Breast epithelium (tissue), 4 donors: Measurements from ENCODE around the gene VPS33B. TPM values are rescaled to one million over a fixed set of nuclear protein-coding genes. Genes with fewer than 3 reads are reported as not detected.

ENCODE experiments used
- DNase-seq, 2 donors: peaks; one replicate each; pipeline ENCODE4 v3.0.0-alpha.2; 2019; ENCODE audit warnings: low spot score in 2 of 2
- H3K27ac ChIP-seq, 2 donors: fragments of 200-600 bp; sonication (generic) in 1 of 2; one replicate each; pipeline ENCODE4 v1.5.1; 2016 to 2019; ENCODE audit warnings: mild to moderate bottlenecking in 1 of 2
- H3K27me3 ChIP-seq, 2 donors: fragments of 200-600 bp; sonication (generic) in 1 of 2; one replicate each; pipeline versions ENCODE4 v1.5.1 to v1.6.0; 2017 to 2019; ENCODE audit warnings: control low read depth in 1 of 2, mild to moderate bottlenecking in 1 of 2
- H3K36me3 ChIP-seq: fragments of 200-600 bp; one replicate; pipeline ENCODE4 v1.5.1; 2019
- H3K4me1 ChIP-seq, 2 donors: fragments of 200-600 bp; sonication (generic); one replicate each; pipeline ENCODE4 v1.5.1; 2016 to 2019; ENCODE audit warnings: control low read depth in 1 of 2
- H3K4me3 ChIP-seq, 3 donors: fragments of 200-600 bp; sonication (generic); 1 replicate in 2 of 3; 2 replicates in 1 of 3; pipeline ENCODE4 v1.5.1; 2016 to 2019; ENCODE audit warnings: mild to moderate bottlenecking in 3 of 3, moderate library complexity in 2 of 3
- H3K9me3 ChIP-seq, 2 donors: fragments of 200-600 bp; sonication (generic) in 1 of 2; one replicate each; pipeline ENCODE4 v1.5.1; 2016 to 2019; ENCODE audit warnings: control low read depth in 1 of 2
- POLR2A ChIP-seq: fragments of 450-650 bp; IDR thresholded peaks from one replicate; pipeline ENCODE4 v1.6.1; 2016; ENCODE audit warnings: antibody characterized with exemption, mild to moderate bottlenecking, moderate library complexity
- POLR2AphosphoS5 ChIP-seq, 3 donors: sonication (generic); formaldehyde crosslinking; IDR thresholded peaks; one replicate each; pipeline ENCODE4 v1.6.1; 2017; ENCODE audit warnings: antibody characterized with exemption in 3 of 3
- intact Hi-C: fragments of 100-400 bp; cut with DNase I; formaldehyde crosslinking; loops from one replicate; pipeline ENCODE4 v1.15.1; 2023; ENCODE audit warnings: low total_unique reads
- total RNA-seq, 3 donors: library from RNA; depleted of rRNA; stranded (reverse); fragments of >200 nt; gene quantifications; one replicate each; pipeline ENCODE4 v1.1.0, GENCODE V29; 2016
- TF ChIP-seq, protein P1 (sequence below), 3 donors: fragments of 450-650 bp; IDR thresholded peaks; one replicate each; pipeline ENCODE4 v1.5.1; 2016 to 2017; ENCODE audit warnings: antibody characterized with exemption in 3 of 3, mild to moderate bottlenecking in 3 of 3, moderate library complexity in 3 of 3

The VPS33B gene
- total RNA-seq, 3 donors from 2014 or later = 8.8 to 10.7 (median 9.0) TPM

DNA sequence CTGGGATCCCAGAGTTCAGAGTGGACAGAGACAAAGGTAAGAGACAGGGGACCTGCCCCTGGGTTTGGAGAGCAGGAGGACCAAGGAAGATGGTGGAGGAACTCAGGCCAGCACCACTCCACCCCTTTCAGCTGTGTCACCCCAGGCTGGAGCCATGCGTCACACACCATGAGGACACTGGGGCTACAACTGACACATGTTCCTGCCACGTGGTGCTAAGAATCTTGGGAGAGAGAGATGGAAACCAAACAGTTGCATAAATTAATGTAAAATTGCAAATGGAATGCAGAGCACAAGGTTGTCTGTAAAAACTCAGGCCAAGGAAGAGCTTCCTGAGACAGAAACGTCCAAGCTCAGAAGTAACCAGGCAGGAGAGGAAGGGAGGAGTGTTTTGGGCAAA lies 22.7 kb upstream of the VPS33B start:
- Histone ChIP-seq H3K27ac (no peak overlapping the region), H3K4me3 (no peak overlapping the region), H3K4me1 (no peaks in the 10 kb centered on the region), H3K27me3 (no peaks in the 10 kb centered on the region), H3K36me3 (no peaks in the 10 kb centered on the region), H3K9me3 (no peaks in the 10 kb centered on the region)
- DNase-seq = no peak
- intact Hi-C loops = no loop called here
- TF ChIP-seq POLR2AphosphoS5 (IDR thresholded peaks at IDR 0.05) = no peak
- TF ChIP-seq POLR2A = no peak
- TF ChIP-seq, protein P1, sequence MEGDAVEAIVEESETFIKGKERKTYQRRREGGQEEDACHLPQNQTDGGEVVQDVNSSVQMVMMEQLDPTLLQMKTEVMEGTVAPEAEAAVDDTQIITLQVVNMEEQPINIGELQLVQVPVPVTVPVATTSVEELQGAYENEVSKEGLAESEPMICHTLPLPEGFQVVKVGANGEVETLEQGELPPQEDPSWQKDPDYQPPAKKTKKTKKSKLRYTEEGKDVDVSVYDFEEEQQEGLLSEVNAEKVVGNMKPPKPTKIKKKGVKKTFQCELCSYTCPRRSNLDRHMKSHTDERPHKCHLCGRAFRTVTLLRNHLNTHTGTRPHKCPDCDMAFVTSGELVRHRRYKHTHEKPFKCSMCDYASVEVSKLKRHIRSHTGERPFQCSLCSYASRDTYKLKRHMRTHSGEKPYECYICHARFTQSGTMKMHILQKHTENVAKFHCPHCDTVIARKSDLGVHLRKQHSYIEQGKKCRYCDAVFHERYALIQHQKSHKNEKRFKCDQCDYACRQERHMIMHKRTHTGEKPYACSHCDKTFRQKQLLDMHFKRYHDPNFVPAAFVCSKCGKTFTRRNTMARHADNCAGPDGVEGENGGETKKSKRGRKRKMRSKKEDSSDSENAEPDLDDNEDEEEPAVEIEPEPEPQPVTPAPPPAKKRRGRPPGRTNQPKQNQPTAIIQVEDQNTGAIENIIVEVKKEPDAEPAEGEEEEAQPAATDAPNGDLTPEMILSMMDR (IDR thresholded peaks at IDR 0.05) = no peak

DNA sequence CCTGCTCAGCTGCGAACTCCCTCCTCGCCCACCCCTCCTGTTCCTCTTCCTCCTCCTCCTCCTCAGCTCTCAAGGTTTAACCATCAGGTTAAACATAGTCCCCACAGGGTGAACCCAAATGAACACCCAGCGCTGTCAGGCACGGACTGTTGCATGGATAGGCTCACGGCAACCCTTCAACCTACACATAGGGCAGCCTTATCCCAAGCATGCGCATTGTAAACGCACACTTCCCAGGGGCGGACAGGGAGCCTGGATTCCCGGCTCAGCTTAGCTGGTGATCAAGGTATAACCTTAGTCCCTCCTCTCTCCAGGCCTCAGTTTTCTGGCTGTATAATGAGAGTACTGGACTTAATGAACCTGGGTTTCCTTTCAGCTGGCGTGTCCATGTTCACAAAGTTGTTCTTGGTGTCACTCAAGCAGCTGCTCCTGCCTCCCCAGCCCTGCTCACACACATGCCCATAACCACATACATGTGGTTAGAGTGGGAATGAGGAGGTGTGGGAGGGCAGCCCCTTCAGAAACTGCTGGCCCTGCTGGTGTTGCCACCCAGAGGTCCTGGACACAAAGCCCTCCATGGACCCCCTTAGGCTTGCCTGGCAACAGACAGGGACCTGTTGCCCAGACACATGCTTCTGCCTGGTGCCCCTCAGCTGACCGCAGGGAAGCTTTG lies 20.9 kb upstream of the VPS33B start:
- Histone ChIP-seq H3K4me3 (no peak overlapping the region), H3K36me3 (no peaks in the 10 kb centered on the region), H3K27me3 (no peaks in the 10 kb centered on the region), H3K9me3 (no peaks in the 10 kb centered on the region), H3K4me1 (no peaks in the 10 kb centered on the region), H3K27ac (no peak overlapping the region)
- intact Hi-C loops = no loop called here
- TF ChIP-seq, protein P1 (IDR thresholded peaks at IDR 0.05) = no peak
- no peak for TF ChIP-seq POLR2AphosphoS5 (IDR thresholded peaks at IDR 0.05)
- TF ChIP-seq POLR2A = no peak
- no peak for DNase-seq

DNA sequence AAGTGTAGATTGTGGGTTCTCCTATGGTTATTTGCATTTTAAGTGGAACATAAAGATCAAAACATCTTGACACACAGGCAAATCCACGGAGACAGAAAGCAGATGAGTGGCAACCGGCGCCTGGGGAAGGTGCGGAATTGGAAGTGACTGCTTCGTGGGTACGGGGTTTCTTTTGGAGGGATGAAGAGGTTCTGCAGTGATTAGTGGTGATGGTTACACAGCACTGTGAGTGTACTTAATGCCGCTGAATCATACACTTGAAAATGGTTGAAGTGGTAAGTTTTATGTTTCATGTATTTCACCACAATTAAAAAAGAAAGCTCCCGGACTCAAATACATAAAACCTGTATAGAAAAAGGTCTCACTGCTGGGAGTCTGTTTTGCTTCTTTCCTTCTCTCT lies 18.5 kb upstream of the VPS33B start:
- no peak for DNase-seq
- no peaks in the 10 kb centered on the region for H3K27me3 ChIP-seq
- no peaks in the 10 kb centered on the region for H3K4me1 ChIP-seq
- H3K27ac ChIP-seq = no peak overlapping the region
- H3K36me3 ChIP-seq = no peaks in the 10 kb centered on the region
- no peaks in the 10 kb centered on the region for H3K9me3 ChIP-seq
- TF ChIP-seq, protein P1 (IDR thresholded peaks at IDR 0.05) = no peak
- no peak for TF ChIP-seq POLR2AphosphoS5 (IDR thresholded peaks at IDR 0.05)
- TF ChIP-seq POLR2A = no peak
- intact Hi-C loops = no loop called here
- no peak overlapping the region for H3K4me3 ChIP-seq

DNA sequence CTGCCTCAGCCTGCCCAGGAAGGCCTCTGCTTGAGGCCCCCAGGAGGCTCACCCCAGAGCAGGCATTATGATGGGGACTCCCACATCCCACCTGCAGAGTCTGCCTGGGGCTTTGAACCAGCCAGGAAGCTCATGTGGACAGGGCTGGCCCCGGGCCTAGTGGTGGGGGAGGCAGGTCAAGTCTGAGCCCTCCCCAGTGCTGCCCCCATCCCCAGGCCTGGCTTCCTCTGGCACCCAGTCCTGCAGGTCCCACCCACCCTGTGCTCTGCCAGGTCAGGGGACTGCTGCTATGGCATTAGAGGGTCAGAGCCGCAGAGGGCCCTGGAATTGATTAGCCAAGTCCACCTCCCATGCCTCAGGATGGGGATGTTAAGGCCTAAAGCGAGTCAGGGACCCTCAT lies 17.6 kb upstream of the VPS33B start:
- H3K9me3 ChIP-seq = no peaks in the 10 kb centered on the region
- DNase-seq = no peak
- H3K4me1 ChIP-seq = no peaks in the 10 kb centered on the region
- no peak overlapping the region for H3K27ac ChIP-seq
- H3K27me3 ChIP-seq = no peaks in the 10 kb centered on the region
- intact Hi-C loops = loop anchor here (10.0 kb wide), 1 partner anchor 495 kb away; no protein-coding TSS in a partner anchor
- H3K4me3 ChIP-seq = no peak overlapping the region
- TF ChIP-seq, protein P1 (IDR thresholded peaks at IDR 0.05) = no peak
- TF ChIP-seq POLR2AphosphoS5 (IDR thresholded peaks at IDR 0.05) (no peak), POLR2A (no peak)
- no peaks in the 10 kb centered on the region for H3K36me3 ChIP-seq

DNA sequence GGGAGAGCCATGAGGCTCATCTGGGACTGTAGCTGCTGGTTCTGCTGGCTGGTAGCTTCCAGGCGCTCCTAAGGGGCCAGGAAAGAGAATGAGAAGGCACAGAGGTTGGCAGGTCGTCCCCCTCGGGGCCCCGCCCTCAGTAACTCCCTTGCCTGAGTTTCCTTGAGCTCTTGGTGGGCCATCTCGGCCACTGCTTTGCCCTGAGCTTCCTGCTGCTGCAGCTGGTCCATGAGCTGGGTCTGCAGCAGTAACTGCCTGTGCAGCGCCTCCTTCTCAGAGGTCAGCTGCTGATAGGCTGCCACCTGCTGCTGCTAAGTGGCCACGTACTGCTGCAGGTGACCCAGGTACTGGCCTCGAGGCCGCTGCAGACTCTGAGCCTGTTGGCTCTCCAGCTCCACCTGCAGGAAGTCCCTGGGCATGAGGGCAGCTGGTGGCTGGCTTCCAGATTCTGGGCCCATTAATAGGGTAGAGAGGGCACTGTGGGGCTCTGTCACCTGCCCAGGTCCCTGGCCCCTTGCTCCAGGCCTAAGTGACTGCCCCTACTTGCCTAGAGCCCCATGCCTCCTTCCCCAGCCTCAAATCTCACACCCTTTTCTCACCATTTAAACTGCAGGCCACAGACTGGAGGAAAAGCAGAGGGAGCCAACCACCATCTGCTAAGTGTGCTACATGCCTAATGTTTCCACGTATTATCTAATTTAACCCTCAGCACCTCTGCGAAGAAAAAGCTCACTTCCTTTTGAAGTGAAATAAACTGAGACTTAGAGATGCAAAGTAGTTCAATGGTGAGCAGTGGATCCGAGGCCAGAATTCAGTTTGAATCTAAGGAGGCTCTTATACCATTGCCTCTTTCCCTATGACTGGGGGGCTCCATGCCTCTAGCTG lies 10.8 kb upstream of the VPS33B start:
- H3K4me3 ChIP-seq = no peak overlapping the region
- no peaks in the 10 kb centered on the region for H3K27me3 ChIP-seq
- DNase-seq = peak; percentile 25 to 64
- TF ChIP-seq, protein P1 (IDR thresholded peaks at IDR 0.05) = peak in 2 of 3 donors; percentile 56 to 58
- no peak for TF ChIP-seq POLR2A
- no peak for TF ChIP-seq POLR2AphosphoS5 (IDR thresholded peaks at IDR 0.05)
- no peaks in the 10 kb centered on the region for H3K36me3 ChIP-seq
- intact Hi-C loops = loop anchor here (10.0 kb wide), 1 partner anchor 488 kb away; no protein-coding TSS in a partner anchor
- no peaks in the 10 kb centered on the region for H3K4me1 ChIP-seq
- H3K9me3 ChIP-seq = no peaks in the 10 kb centered on the region
- H3K27ac ChIP-seq = no peak overlapping the region
